ENCODE data around the gene TRPC6.

TRPC6 gene

GRCh38 chr11:101459020-101459419 lies 124.8 kb downstream of the TRPC6 start:
- no peak overlapping the region for H3K27ac ChIP-seq
- no peak overlapping the region for H3K4me3 ChIP-seq
- DNase-seq (ENCODE audit: low spot score): no peak
- TF ChIP-seq CTCF (IDR thresholded peaks at IDR 0.05): no peak

DNA sequence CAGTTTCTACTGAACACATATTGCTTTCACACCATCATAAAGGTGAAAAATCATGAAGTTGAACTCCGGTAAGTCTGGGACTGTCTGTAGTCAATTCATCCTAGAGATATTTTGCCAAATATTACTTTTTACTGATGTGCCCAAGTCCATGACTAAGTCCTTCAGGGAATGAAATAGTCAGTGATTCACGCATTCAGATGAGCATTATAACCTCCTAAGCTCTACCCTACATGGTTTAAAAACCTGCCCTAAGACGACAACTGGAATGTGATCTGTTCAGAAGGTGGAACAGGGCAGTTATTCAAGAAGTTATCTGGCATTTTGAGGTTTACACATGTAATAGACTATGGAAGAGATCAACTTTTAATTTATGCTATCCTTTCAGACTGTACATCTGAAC lies 125.6 kb downstream of the TRPC6 start:
- no peak for DNase-seq (ENCODE audit: low spot score)
- Histone ChIP-seq H3K27ac (no peak overlapping the region), H3K4me3 (no peak overlapping the region)
- no peak for TF ChIP-seq CTCF (IDR thresholded peaks at IDR 0.05)

DNA sequence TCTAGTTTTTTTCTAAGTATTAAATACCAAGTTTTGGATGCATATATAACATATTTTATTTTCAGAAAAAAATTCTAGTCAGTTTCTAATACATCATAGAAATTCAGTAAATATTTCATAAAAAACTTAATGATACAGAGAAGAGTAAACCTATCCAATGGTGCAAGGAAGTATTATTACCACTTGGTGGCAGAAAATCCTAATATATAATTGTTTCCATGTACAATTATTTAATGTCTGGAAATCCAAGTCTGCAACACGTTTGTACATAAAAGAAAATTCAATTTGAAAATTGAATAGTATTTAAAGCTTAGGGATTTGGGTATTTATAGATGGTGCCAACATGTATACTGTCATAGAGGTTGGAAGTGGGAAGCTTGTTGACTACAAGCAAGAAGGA lies 127.0 kb downstream of the TRPC6 start:
- DNase-seq (ENCODE audit: low spot score): no peak
- TF ChIP-seq CTCF (IDR thresholded peaks at IDR 0.05): peak; percentile 19
- H3K27ac ChIP-seq: no peak overlapping the region
- H3K4me3 ChIP-seq: no peak overlapping the region

DNA sequence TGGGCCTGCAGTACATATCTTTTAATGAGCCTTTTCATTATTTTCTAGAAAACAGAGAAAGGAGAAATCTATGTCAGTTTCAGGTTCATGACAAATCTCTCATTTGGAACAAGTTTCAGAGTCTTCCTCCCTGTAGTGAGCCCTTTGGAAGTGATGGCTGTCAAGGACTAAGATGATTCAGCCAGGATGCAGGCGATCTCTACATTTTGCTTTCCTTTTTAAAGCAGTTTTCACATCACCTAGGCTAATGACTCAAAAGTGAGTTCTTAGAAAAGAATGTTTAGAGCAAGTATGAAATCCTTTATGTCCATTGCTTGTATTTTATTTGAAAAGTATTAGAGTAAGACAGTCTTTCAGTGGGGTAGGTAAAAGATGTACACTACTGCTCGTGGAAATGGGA lies 130.1 kb downstream of the TRPC6 start:
- no peak overlapping the region for H3K27ac ChIP-seq
- no peak for DNase-seq (ENCODE audit: low spot score)
- no peak overlapping the region for H3K4me3 ChIP-seq
- TF ChIP-seq CTCF (IDR thresholded peaks at IDR 0.05): no peak

DNA sequence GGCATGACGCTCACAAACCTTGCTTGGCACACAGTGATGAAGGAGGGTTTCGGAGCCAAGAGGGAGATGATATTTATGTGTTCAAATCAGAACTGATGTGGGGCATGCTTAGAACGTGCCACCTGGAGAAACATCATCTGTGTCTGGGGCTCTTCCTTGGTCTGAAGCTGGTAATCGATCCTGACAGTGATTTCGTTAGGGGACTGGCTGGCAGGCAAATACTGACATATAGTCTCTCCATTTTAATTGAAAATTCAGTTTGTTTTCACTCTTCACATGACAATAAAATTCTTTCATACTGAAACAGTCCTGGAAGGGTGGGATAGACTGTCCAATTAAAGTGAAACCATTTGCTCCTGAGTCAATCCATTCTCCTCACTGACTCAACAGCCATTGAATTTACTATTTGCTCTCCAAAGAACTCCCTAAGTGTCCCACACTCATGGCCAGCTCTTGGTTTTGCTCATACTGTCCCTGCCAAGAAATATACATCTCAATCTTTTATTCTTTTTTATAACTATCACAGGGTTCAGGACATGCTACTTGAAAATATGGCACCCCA lies 134.8 kb downstream of the TRPC6 start:
- no peak for DNase-seq (ENCODE audit: low spot score)
- no peak overlapping the region for H3K4me3 ChIP-seq
- TF ChIP-seq CTCF (IDR thresholded peaks at IDR 0.05): no peak
- H3K27ac ChIP-seq: no peak overlapping the region

DNA sequence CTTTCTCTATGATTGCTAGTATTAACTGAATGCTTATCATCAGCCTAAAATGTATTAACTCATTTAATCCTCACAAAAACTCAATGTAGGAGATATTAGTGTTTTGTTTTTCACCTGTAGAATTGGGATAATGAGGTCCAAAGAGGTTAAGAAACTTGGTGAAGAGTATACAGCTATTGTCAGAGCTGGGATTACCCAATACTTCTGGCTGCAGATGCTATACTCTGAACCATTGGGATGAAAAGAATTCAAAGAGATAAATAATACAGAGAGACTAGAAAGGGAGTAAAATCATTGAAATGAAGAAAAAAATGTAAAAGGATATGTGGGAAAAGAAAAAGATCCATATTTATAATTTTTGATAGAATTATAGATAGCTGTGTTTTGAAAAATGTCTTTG lies 137.1 kb downstream of the TRPC6 start:
- DNase-seq (ENCODE audit: low spot score): no peak
- Histone ChIP-seq H3K4me3 (no peak overlapping the region), H3K27ac (no peak overlapping the region)
- no peak for TF ChIP-seq CTCF (IDR thresholded peaks at IDR 0.05)

GRCh38 chr11:101446238-101446637 lies 137.6 kb downstream of the TRPC6 start:
- H3K4me3 ChIP-seq: no peak overlapping the region
- no peak for TF ChIP-seq CTCF (IDR thresholded peaks at IDR 0.05)
- no peak for DNase-seq (ENCODE audit: low spot score)
- no peak overlapping the region for H3K27ac ChIP-seq
